GM21529 (cell line): ENCODE data around the gene ASCC2.
"Not testable (repeated sequence)": the region's sequence is repeated elsewhere in the genome, so short reads cannot be mapped to it uniquely, and the experiment has no call there.

Experiments
- ATAC-seq: cut with Tn5 transposase; IDR thresholded peaks from one replicate; pipeline ENCODE4 v1.9.1; 2021; ENCODE audit not compliant: unreplicated experiment

ASCC2 gene

GRCh38 chr22:29837741-29838598 is at the start of gene ASCC2:
ASCC2 (minus strand) TSS chr22:29838274; CDS start chr22:29832325, 5,949 bp downstream.
- ATAC-seq, result peak; percentile 95

- ATAC-seq, result no peak
These were observed 49.3 kb upstream of the ASCC2 start for GRCh38 chr22:29887358-29887757.

- no peak for ATAC-seq
These were observed 48.5 kb upstream of the ASCC2 start for GRCh38 chr22:29886596-29886995.

GRCh38 chr22:29885610-29886009 is 47.5 kb upstream of the ASCC2 start:
- ATAC-seq, result no peak

GRCh38 chr22:29883775-29884097 is 45.7 kb upstream of the ASCC2 start:
- ATAC-seq, result no peak

GRCh38 chr22:29883045-29883774 is 45.1 kb upstream of the ASCC2 start, which contains the start of gene MTMR3:
MTMR3 (plus strand) TSS chr22:29883174; CDS start chr22:29971060, 87,886 bp downstream.
- ATAC-seq, result peak; percentile 71

GRCh38 chr22:29882716-29883044 is 44.6 kb upstream of the ASCC2 start:
- ATAC-seq, result no peak

- no peak for ATAC-seq
These were observed 41.7 kb upstream of the ASCC2 start for GRCh38 chr22:29879753-29880152.

- no peak for ATAC-seq
These were observed 39.5 kb upstream of the ASCC2 start for GRCh38 chr22:29877620-29878019.

GRCh38 chr22:29873943-29874342 is 35.9 kb upstream of the ASCC2 start:
- ATAC-seq, result no peak

- no peak for ATAC-seq
These were observed 34.9 kb upstream of the ASCC2 start for GRCh38 chr22:29872989-29873388.

- ATAC-seq, result no peak
These were observed 34.2 kb upstream of the ASCC2 start for GRCh38 chr22:29872144-29872893.

GRCh38 chr22:29871684-29872083 is 33.6 kb upstream of the ASCC2 start:
- ATAC-seq, result no peak

- no peak for ATAC-seq
These were observed 32.5 kb upstream of the ASCC2 start for GRCh38 chr22:29870574-29870973.

GRCh38 chr22:29867851-29868250 is 29.8 kb upstream of the ASCC2 start:
- ATAC-seq, result no peak

GRCh38 chr22:29867260-29867659 is 29.2 kb upstream of the ASCC2 start:
- no peak for ATAC-seq

GRCh38 chr22:29865572-29865971 is 27.5 kb upstream of the ASCC2 start:
- not testable (repeated sequence) for ATAC-seq

- no peak for ATAC-seq
These were observed 23.7 kb upstream of the ASCC2 start for GRCh38 chr22:29861672-29862297.

GRCh38 chr22:29860006-29860766 is 22.1 kb upstream of the ASCC2 start:
- no peak for ATAC-seq

- ATAC-seq, result not testable (repeated sequence)
These were observed 21.0 kb upstream of the ASCC2 start for GRCh38 chr22:29859030-29859429.
